SU-DHL-6 (cell line): ENCODE results near the gene NRARP.

ENCODE experiments used
- H2AFZ ChIP-seq: fragments of 200-600 bp; sonication (generic); 2 replicates; pipeline ENCODE4 v1.6.1; 2014; ENCODE audit warnings: low read depth, mild to moderate bottlenecking, moderate library complexity, mixed read lengths, antibody characterized with exemption, low read length; ENCODE audit not compliant: severe bottlenecking
- H3F3A ChIP-seq: fragments of 200-600 bp; shearing (Covaris generic); 2 replicates; pipeline ENCODE4 v1.6.0; 2016; ENCODE audit warnings: antibody characterized with exemption, mild to moderate bottlenecking; ENCODE audit not compliant: insufficient read depth
- H3K27ac ChIP-seq: fragments of 200-600 bp; sonication (generic); 2 replicates; pipeline ENCODE4 v1.5.1; 2016; ENCODE audit warnings: low read depth, mild to moderate bottlenecking, low read length, moderate library complexity, mixed read lengths
- H3K27me3 ChIP-seq: fragments of 200-600 bp; sonication (generic), shearing (Covaris generic); 2 replicates; pipeline ENCODE4 v1.6.0; 2014; ENCODE audit warnings: mild to moderate bottlenecking, low read length
- H3K36me3 ChIP-seq: fragments of 200-600 bp; sonication (generic); 2 replicates; pipeline ENCODE4 v1.6.1; 2014; ENCODE audit warnings: mild to moderate bottlenecking, low read length, mixed read lengths
- H3K4me2 ChIP-seq: fragments of 300-600, 200-600 bp; shearing (Covaris generic), sonication (generic); 2 replicates; pipeline ENCODE4 v1.6.0; 2014; ENCODE audit warnings: low read length, low read depth, mild to moderate bottlenecking; ENCODE audit not compliant: poor library complexity, severe bottlenecking
- H3K4me3 ChIP-seq: fragments of 200-600 bp; sonication (generic); 2 replicates; pipeline ENCODE4 v1.5.1; 2014; ENCODE audit warnings: antibody characterized with exemption, low read length, mild to moderate bottlenecking, mixed read lengths; ENCODE audit not compliant: insufficient read depth, poor library complexity, severe bottlenecking
- H3K79me2 ChIP-seq: fragments of 200-600 bp; sonication (generic); 2 replicates; pipeline ENCODE4 v1.6.1; 2014; ENCODE audit warnings: mild to moderate bottlenecking, low read length, moderate library complexity; ENCODE audit not compliant: insufficient read depth
- H3K9ac ChIP-seq: fragments of 200-600 bp; sonication (generic); 2 replicates; pipeline ENCODE4 v1.7.0; 2014; ENCODE audit warnings: mild to moderate bottlenecking, low read length
- H3K9me2 ChIP-seq: fragments of 200-600 bp; sonication (generic); replicated peaks from 2 replicates; pipeline ENCODE4 v1.6.1; 2014; ENCODE audit warnings: low read length; ENCODE audit not compliant: insufficient read depth
- H3K9me3 ChIP-seq: fragments of 200-600 bp; sonication (generic); 2 replicates; pipeline ENCODE4 v1.6.1; 2014; ENCODE audit warnings: low read length, mixed read lengths; ENCODE audit not compliant: insufficient read depth
- H4K20me1 ChIP-seq: fragments of 200-600 bp; sonication (generic); 2 replicates; pipeline ENCODE4 v1.6.1; 2014; ENCODE audit warnings: low read depth, mild to moderate bottlenecking, antibody characterized with exemption, low read length, moderate library complexity, mixed read lengths
- EZH2phosphoT487 ChIP-seq: fragments of 200-600 bp; sonication (generic), shearing (Covaris generic); conservative IDR thresholded peaks from 2 replicates; pipeline ENCODE4 v1.6.1; 2018; ENCODE audit warnings: mild to moderate bottlenecking, antibody characterized with exemption, low read length, moderate library complexity, mixed read lengths
- TF ChIP-seq, protein P1 (sequence below): fragments of 200-600 bp; sonication (generic); IDR thresholded peaks from one replicate; pipeline ENCODE4 v1.5.1; 2017; ENCODE audit warnings: antibody characterized with exemption, mild to moderate bottlenecking, low read length, moderate library complexity; ENCODE audit not compliant: insufficient read depth, poor library complexity, severe bottlenecking

Gene NRARP

DNA sequence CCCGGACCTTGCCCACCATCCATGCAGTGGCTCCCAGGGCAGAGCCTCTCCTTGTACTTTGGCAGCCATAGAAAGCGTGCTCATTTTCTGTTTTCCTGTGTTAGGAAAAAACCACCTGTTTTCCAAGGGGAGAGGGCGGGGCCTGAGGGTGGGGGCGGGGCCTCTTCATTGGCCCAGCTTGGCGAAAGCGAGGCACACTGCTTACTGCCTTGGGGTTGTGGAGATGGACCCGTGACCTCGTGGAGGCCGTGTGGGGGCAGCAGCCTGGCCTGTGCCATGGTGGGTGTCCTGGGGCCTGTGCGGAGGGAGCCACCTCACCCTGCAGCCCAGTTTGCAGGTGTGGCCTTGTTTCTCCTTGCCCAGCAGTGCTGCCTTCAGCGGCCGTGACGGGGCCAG lies 29.0 kb downstream of the NRARP start:
- TF ChIP-seq, protein P1, sequence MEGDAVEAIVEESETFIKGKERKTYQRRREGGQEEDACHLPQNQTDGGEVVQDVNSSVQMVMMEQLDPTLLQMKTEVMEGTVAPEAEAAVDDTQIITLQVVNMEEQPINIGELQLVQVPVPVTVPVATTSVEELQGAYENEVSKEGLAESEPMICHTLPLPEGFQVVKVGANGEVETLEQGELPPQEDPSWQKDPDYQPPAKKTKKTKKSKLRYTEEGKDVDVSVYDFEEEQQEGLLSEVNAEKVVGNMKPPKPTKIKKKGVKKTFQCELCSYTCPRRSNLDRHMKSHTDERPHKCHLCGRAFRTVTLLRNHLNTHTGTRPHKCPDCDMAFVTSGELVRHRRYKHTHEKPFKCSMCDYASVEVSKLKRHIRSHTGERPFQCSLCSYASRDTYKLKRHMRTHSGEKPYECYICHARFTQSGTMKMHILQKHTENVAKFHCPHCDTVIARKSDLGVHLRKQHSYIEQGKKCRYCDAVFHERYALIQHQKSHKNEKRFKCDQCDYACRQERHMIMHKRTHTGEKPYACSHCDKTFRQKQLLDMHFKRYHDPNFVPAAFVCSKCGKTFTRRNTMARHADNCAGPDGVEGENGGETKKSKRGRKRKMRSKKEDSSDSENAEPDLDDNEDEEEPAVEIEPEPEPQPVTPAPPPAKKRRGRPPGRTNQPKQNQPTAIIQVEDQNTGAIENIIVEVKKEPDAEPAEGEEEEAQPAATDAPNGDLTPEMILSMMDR, result no peak
- TF ChIP-seq EZH2phosphoT487, result no peak

DNA sequence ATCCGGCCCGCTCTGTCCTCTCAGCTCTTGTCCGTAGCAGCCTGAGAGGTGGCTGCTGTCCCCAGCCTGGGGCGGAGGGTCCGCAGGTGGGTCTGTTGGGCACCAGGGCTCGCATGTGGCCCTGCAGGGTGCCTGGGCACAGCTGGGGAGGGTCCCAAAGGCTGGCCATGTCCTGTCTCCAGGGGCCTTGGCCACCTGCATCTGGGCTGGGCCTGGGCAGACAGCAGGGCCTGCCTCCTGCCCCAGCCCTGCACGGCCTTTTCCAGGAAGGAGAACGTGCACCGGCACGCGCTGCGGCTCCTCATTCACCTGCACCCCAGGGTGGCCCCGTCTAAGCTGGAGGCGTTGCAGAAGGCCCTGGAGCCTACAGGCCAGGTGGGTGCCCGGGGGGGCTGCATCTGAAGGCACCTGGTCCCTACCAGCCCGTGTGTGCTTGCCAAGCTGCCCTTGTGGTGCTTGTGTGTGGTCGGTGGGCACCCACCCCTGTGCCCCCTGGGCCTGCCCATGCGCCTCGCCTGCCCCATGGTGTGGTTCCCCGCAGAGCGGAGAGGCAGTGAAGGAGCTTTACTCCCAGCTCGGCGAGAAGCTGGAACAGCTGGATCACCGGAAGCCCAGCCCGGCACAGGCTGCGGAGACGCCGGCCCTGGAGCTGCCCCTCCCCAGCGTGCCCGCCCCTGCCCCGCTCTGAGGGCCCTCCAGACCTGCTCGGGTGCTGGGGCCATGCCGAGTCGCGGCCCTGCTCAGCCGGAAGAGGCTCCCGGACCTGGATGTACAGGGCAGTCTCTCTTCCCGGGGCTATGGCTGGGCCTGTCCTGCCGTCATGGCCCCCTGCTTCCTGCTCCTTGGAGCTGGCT lies 29.6 kb downstream of the NRARP start:
- TF ChIP-seq, protein P1, result no peak
- no peak for TF ChIP-seq EZH2phosphoT487
- Histone ChIP-seq H3K9me3 (no peaks in the 10 kb centered on the region), H2AFZ (no peak overlapping the region), H3K27me3 (no peaks in the 10 kb centered on the region), H3K4me2 (no peak overlapping the region), H3K36me3 (no peaks in the 10 kb centered on the region), H3K9ac (no peak overlapping the region), H3F3A (0 out of 2 replicates have a peak, but pooled peaks cover 9% of the 10 kb centered on the region), H3K9me2 (no peaks in the 10 kb centered on the region), H3K79me2 (no peaks in the 10 kb centered on the region), H4K20me1 (no peaks in the 10 kb centered on the region), H3K4me3 (no peak overlapping the region), H3K27ac (no peak overlapping the region)

More for the DNA sequence above, 29.0 kb downstream of the NRARP start:
- Histone ChIP-seq H3K79me2 (no peaks in the 10 kb centered on the region), H3K4me3 (no peak overlapping the region), H3K9ac (no peak overlapping the region), H3K9me2 (no peaks in the 10 kb centered on the region), H3K27me3 (no peaks in the 10 kb centered on the region), H3K4me2 (no peak overlapping the region), H2AFZ (no peak overlapping the region), H4K20me1 (no peaks in the 10 kb centered on the region), H3K9me3 (no peaks in the 10 kb centered on the region), H3K27ac (no peak overlapping the region), H3F3A (0 out of 2 replicates have a peak, but pooled peaks cover 6% of the 10 kb centered on the region), H3K36me3 (no peaks in the 10 kb centered on the region)

DNA sequence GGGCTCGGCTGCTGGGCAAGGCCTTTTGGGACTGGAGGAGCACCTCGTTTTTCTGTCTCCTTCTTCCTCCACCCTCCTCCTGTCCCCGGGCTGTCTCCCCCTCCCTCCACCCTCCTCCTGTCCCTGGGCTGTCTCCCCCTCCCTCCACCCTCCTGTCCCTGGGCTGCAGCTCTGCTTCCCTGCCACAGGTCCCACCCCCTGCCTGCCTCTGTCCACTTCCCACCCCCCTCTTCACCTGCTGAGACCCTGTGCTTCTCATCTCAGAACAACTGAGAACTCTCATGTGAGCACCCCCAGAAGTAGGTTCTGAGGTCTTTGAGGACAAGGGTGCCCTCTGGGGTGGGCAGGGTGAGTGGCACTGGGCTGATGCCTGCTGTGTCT lies 30.4 kb downstream of the NRARP start:
- Histone ChIP-seq H3K9me2 (no peaks in the 10 kb centered on the region), H3K27ac (no peak overlapping the region), H3K79me2 (no peaks in the 10 kb centered on the region), H2AFZ (no peak overlapping the region), H3K4me2 (no peak overlapping the region), H3K27me3 (no peaks in the 10 kb centered on the region), H3K9ac (no peak overlapping the region), H3F3A (0 out of 2 replicates have a peak, but pooled peaks cover 9% of the 10 kb centered on the region), H3K9me3 (no peaks in the 10 kb centered on the region), H3K4me3 (no peak overlapping the region), H4K20me1 (no peaks in the 10 kb centered on the region), H3K36me3 (no peaks in the 10 kb centered on the region)
- TF ChIP-seq, protein P1, result no peak
- TF ChIP-seq EZH2phosphoT487, result no peak
